ENCODE data around the gene TMEM178B.

GRCh38 chr7:141312828-141313521 lies 239.1 kb downstream of the TMEM178B start:
- TF ChIP-seq CTCF (IDR thresholded peaks at IDR 0.05), result no peak
- no peak for TF ChIP-seq POLR2A (IDR thresholded peaks at IDR 0.05)

All from lower leg skin (tissue), 3 donors.